H1 (cell line): ENCODE results near the gene PEX5L. TPM values are rescaled to one million over a fixed set of nuclear protein-coding genes. Genes with fewer than 3 reads are reported as not detected.

Experiments used
- CTCF ChIA-PET: fragments of 300-600 bp; sonication (Branson Sonifier 250); formaldehyde crosslinking; loops from one replicate; lab custom pipeline; 2021; ENCODE audit not compliant: partially characterized antibody; lab: Charles Lee
- POLR2A ChIA-PET: fragments of 300-600 bp; sonication (Branson Sonifier 250); formaldehyde crosslinking; loops from one replicate; lab custom pipeline; 2021; ENCODE audit warnings: inconsistent platforms; ENCODE audit not compliant: partially characterized antibody; lab: Charles Lee
- DNase-seq, 2 experiments: peaks; one replicate each; pipeline versions ENCODE4 v3.0.0 to v3.0.0-alpha.2; 2010 to 2022; ENCODE audit warnings: low spot score in 2 of 2, low read depth in 1 of 2, mixed read lengths in 1 of 2
- FAIRE-seq: peaks from 2 replicates; lab custom pipeline; 2011; peaks lifted over from hg19 to GRCh38; lab: Jason Lieb, UNC
- H2AFZ ChIP-seq: 2 replicates; pipeline ENCODE4 v1.8.1; 2012; ENCODE audit warnings: low read length, inconsistent platforms
- H2AK5ac ChIP-seq: 2 replicates; pipeline ENCODE4 v1.6.1; 2013; ENCODE audit warnings: low read depth, low read length
- H2BK120ac ChIP-seq: replicated peaks from 2 replicates; pipeline ENCODE3; 2013; ENCODE audit warnings: low read depth, low read length, inconsistent platforms
- H2BK12ac ChIP-seq: 2 replicates; pipeline ENCODE4 v1.6.1; 2013; ENCODE audit warnings: low read depth, low read length
- H2BK15ac ChIP-seq: 2 replicates; pipeline ENCODE4 v1.6.1; 2013; ENCODE audit warnings: low read length
- H2BK20ac ChIP-seq: 2 replicates; pipeline ENCODE4 v1.6.1; 2013; ENCODE audit warnings: low read length
- H2BK5ac ChIP-seq: 2 replicates; pipeline ENCODE4 v1.6.1; 2013; ENCODE audit warnings: low read depth, low read length
- H3K14ac ChIP-seq: 2 replicates; pipeline ENCODE4 v1.6.1; 2013; ENCODE audit warnings: inconsistent platforms; ENCODE audit not compliant: insufficient read length
- H3K18ac ChIP-seq: 2 replicates; pipeline ENCODE4 v1.6.1; 2013; ENCODE audit warnings: low read length; ENCODE audit errors: extremely low read depth
- H3K23ac ChIP-seq: 2 replicates; pipeline ENCODE4 v1.6.1; 2013; ENCODE audit warnings: inconsistent platforms; ENCODE audit not compliant: insufficient read length
- H3K23me2 ChIP-seq: 2 replicates; pipeline ENCODE4 v1.6.1; 2013; ENCODE audit warnings: low read depth, low read length
- H3K27ac ChIP-seq: 2 replicates; pipeline ENCODE4 v1.6.1; 2011; ENCODE audit warnings: low read depth, low read length, inconsistent platforms
- H3K27me3 ChIP-seq, 4 experiments: replicated peaks in 1 of 4; 1 replicate in 1 of 4; 2 replicates in 3 of 4; pipeline versions ENCODE4 v1.6.1 to v1.8.1; 2011 to 2013; ENCODE audit warnings: low read length in 3 of 4, mild to moderate bottlenecking in 3 of 4, inconsistent platforms in 2 of 4, mixed read lengths in 2 of 4, moderate library complexity in 1 of 4; ENCODE audit not compliant: control insufficient read depth in 3 of 4, insufficient read depth in 3 of 4; ENCODE audit errors: extremely low read depth in 1 of 4
- H3K36me3 ChIP-seq, 4 experiments: 2 replicates each; pipeline versions ENCODE4 v1.6.1 to v1.8.1; 2011 to 2013; ENCODE audit warnings: mild to moderate bottlenecking in 4 of 4, low read length in 3 of 4, moderate library complexity in 2 of 4, control low read depth in 1 of 4, inconsistent platforms in 1 of 4; ENCODE audit not compliant: insufficient read depth in 4 of 4, control insufficient read depth in 2 of 4
- H3K4ac ChIP-seq: replicated peaks from 2 replicates; pipeline ENCODE3; 2013; ENCODE audit warnings: low read length, low read depth, mixed read lengths, inconsistent platforms; ENCODE audit not compliant: insufficient read length
- H3K4me1 ChIP-seq, 4 experiments: replicated peaks in 1 of 4; 1 replicate in 1 of 4; 2 replicates in 3 of 4; pipeline versions ENCODE4 v1.6.1 to v1.8.1; 2011 to 2013; ENCODE audit warnings: low read length in 3 of 4, inconsistent platforms in 2 of 4, mixed read lengths in 1 of 4; ENCODE audit not compliant: insufficient read depth in 4 of 4, control insufficient read depth in 3 of 4
- H3K4me2 ChIP-seq, 2 experiments: 2 replicates each; pipeline versions ENCODE4 v1.6.1 to v1.8.1; 2011 to 2013; ENCODE audit warnings: low read depth in 2 of 2, low read length in 2 of 2, control low read depth in 1 of 2, inconsistent platforms in 1 of 2, mild to moderate bottlenecking in 1 of 2; ENCODE audit not compliant: insufficient read depth in 1 of 2
- H3K4me3 ChIP-seq, 4 experiments: fragments of 200-600, 300-600 bp in 1 of 4; sonication (generic), shearing (Covaris generic), sonication (Bioruptor Twin) in 1 of 4; 2 replicates each; pipeline versions ENCODE4 v1.5.1 to v1.8.1; 2011 to 2016; ENCODE audit warnings: low read length in 4 of 4, low read depth in 3 of 4, control low read depth in 2 of 4, inconsistent platforms in 2 of 4, mild to moderate bottlenecking in 2 of 4, mixed read lengths in 1 of 4, moderate library complexity in 1 of 4; ENCODE audit not compliant: insufficient read depth in 2 of 4; ENCODE audit errors: extremely low read depth in 1 of 4
- H3K56ac ChIP-seq: replicated peaks from 2 replicates; pipeline ENCODE3; 2013; ENCODE audit warnings: low read depth, mild to moderate bottlenecking, mixed read lengths, low read length, inconsistent platforms; ENCODE audit not compliant: insufficient read length
- H3K79me1 ChIP-seq: 2 replicates; pipeline ENCODE4 v1.6.1; 2013; ENCODE audit warnings: low read depth, low read length, control low read depth
- H3K79me2 ChIP-seq, 2 experiments: 2 replicates each; pipeline versions ENCODE4 v1.6.1 to v1.8.1; 2012 to 2013; ENCODE audit warnings: low read length in 2 of 2, mild to moderate bottlenecking in 2 of 2, inconsistent platforms in 1 of 2; ENCODE audit not compliant: insufficient read depth in 2 of 2, control insufficient read depth in 1 of 2
- H3K9ac ChIP-seq, 4 experiments: replicated peaks in 1 of 4; 1 replicate in 1 of 4; 2 replicates in 3 of 4; pipeline versions ENCODE4 v1.6.1 to v1.8.1; 2011 to 2013; ENCODE audit warnings: low read depth in 3 of 4, low read length in 3 of 4, control low read depth in 2 of 4, mild to moderate bottlenecking in 2 of 4, moderate library complexity in 2 of 4, inconsistent platforms in 1 of 4; ENCODE audit errors: extremely low read depth in 1 of 4
- H3K9me3 ChIP-seq, 2 experiments: 2 replicates each; pipeline versions ENCODE4 v1.6.1 to v1.8.1; 2012 to 2013; ENCODE audit warnings: mild to moderate bottlenecking in 2 of 2, moderate library complexity in 2 of 2, control low read depth in 1 of 2, inconsistent platforms in 1 of 2, low read depth in 1 of 2, low read length in 1 of 2, mixed read lengths in 1 of 2; ENCODE audit not compliant: insufficient read depth in 2 of 2
- H4K20me1 ChIP-seq, 2 experiments: replicated peaks in 1 of 2; 2 replicates each; pipeline versions ENCODE3 to v1.8.1; 2011 to 2013; ENCODE audit warnings: inconsistent platforms in 2 of 2, low read length in 2 of 2, mild to moderate bottlenecking in 1 of 2; ENCODE audit not compliant: insufficient read depth in 2 of 2, control insufficient read depth in 1 of 2
- H4K5ac ChIP-seq: 2 replicates; pipeline ENCODE4 v1.6.1; 2013; ENCODE audit warnings: low read length, low read depth, mixed read lengths, inconsistent platforms; ENCODE audit not compliant: insufficient read length
- H4K8ac ChIP-seq: 2 replicates; pipeline ENCODE4 v1.8.0; 2013; ENCODE audit warnings: mild to moderate bottlenecking, moderate library complexity, low read length, inconsistent platforms; ENCODE audit not compliant: insufficient read depth; ENCODE audit errors: extremely low read depth
- H4K91ac ChIP-seq: replicated peaks from 2 replicates; pipeline ENCODE3; 2013; ENCODE audit warnings: low read length, mixed read lengths, inconsistent platforms; ENCODE audit not compliant: insufficient read length
- EZH2 ChIP-seq: fragments of 200-600 bp; sonication (generic); IDR thresholded peaks from 2 replicates; pipeline ENCODE4 v1.7.1; 2012; ENCODE audit warnings: low read depth, mild to moderate bottlenecking, moderate library complexity, low read length, inconsistent platforms; ENCODE audit not compliant: severe bottlenecking
- WGBS, 2 experiments: shearing (Covaris generic) in 1 of 2; methylation state at CpG; one replicate each; pipeline versions ENCODE4 v1.1.6 to v1.1.7; 2013 to 2015; ENCODE audit warnings: low lambda C conversion rate in 2 of 2, mixed read lengths in 2 of 2, inconsistent platforms in 1 of 2, low coverage in 1 of 2, missing lambda C conversion rate in 1 of 2; ENCODE audit not compliant: insufficient replicate concordance in 2 of 2, insufficient coverage in 1 of 2, insufficient read length in 1 of 2; ENCODE audit errors: extremely low coverage in 1 of 2, missing lambda C conversion rate in 1 of 2; 5-methylcytosine and 5-hydroxymethylcytosine counted together
- polyA plus RNA-seq, 7 experiments: library from polyadenylated mRNA; depleted of rRNA in 3 of 7; stranded (reverse) in 5 of 7; unstranded in 2 of 7; fragments of >200 nt in 5 of 7; fragments of 200-250 nt in 2 of 7; gene quantifications; 1 replicate in 5 of 7; 2 replicates in 1 of 7; 4 replicates in 1 of 7; pipeline versions ENCODE4 v1.2.1 to v1.2.3, GENCODE V29; 2011 to 2013; ENCODE audit warnings: missing spikeins in 2 of 7, mixed read lengths in 2 of 7
- total RNA-seq: library from RNA; stranded (reverse); fragmentation: NEBNext Ultra II Directional; extraction: Animal tissue kit (Norgen Biotek cat#: 25700); gene quantifications from 2 replicates; pipeline ENCODE4 v1.2.1, GENCODE V29; 2021

PEX5L gene
- total and polyA plus RNA-seq, 2 of the 8 experiments (the other 6 are each of a cell fraction or from before 2014, with no cell fraction given): 0.80 to 4.2 TPM

DNA sequence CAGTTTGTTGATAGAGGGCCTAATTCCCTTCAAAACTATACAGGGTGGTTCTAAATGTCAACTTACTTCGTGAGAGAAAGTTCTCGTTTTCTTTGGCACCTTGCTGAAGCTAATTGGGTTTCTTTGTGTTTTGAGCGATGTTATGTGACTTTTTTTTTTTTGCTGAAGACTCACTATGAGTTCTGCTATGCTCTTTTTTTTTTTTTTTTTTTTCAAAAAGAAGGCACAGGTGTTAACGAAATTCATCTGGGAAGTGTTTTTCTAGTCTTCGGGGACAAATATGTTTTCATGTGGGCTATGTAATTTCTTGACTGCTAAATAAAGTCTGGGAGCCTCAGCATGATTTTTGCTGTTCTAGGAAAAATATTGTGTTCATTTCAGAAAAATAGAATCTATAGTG is 81.5 kb downstream of the PEX5L start:
- Histone ChIP-seq H3K23me2 (no peaks in the 10 kb centered on the region), H3K18ac (no peak overlapping the region), H3K27me3 (no peaks in the 10 kb centered on the region), H2BK20ac (no peak overlapping the region), H3K23ac (no peak overlapping the region), H3K27ac (no peak overlapping the region), H4K8ac (no peak overlapping the region), H2BK15ac (no peak overlapping the region), H3K14ac (no peak overlapping the region), H3K4me2 (no peak overlapping the region), H3K9me3 (no peaks in the 10 kb centered on the region), H2BK5ac (no peak overlapping the region), H3K36me3 (no peaks in the 10 kb centered on the region), H2BK12ac (no peak overlapping the region), H3K9ac (no peak overlapping the region), H3K4ac (no peak overlapping the region), H4K91ac (no peak overlapping the region), H2AK5ac (no peak overlapping the region), H2AFZ (no peak overlapping the region), H3K4me1 (peaks cover 0 to 4% (median 4%) of the 10 kb centered on the region in 4 experiments; a peak in 6 of 7 replicates), H4K20me1 (no peaks in the 10 kb centered on the region), H3K56ac (no peak overlapping the region), H3K4me3 (no peak overlapping the region), H3K79me1 (no peaks in the 10 kb centered on the region), H2BK120ac (no peak overlapping the region), H3K79me2 (no peaks in the 10 kb centered on the region), H4K5ac (no peak overlapping the region)
- DNase-seq (no peak), FAIRE-seq (no peak)
- WGBS, 2 experiments: 91% methylated on average over 5 of the region's 5 CpGs; no CpG with 5 or more reads in 1 of the 2 experiments
- POLR2A ChIA-PET: interaction anchor here (1.6 to 1.8 kb wide), 2 partner anchors 10 to 81 kb away, joined by 4 to 5 read pairs; no protein-coding TSS in a partner anchor
- CTCF ChIA-PET: interaction anchor here (2.2 kb wide), 1 partner anchor 27 kb away, joined by 11 read pairs; no protein-coding TSS in a partner anchor
- TF ChIP-seq EZH2: no peak
